Putamen (tissue), 1 donor: Measurements from ENCODE around the gene LAMB4.

ENCODE experiments used
- DNase-seq: peaks from one replicate; pipeline ENCODE4 v3.0.0-alpha.2; 2016; ENCODE audit warnings: low spot score

LAMB4 gene

GRCh38 chr7:108078211-108078673 is 51.9 kb downstream of the LAMB4 start:
- DNase-seq, result no peak

GRCh38 chr7:108077709-108078108 is 52.5 kb downstream of the LAMB4 start:
- no peak for DNase-seq

- no peak for DNase-seq
These were observed 54.0 kb downstream of the LAMB4 start for GRCh38 chr7:108076156-108076555.

GRCh38 chr7:108073305-108074070 is 56.7 kb downstream of the LAMB4 start:
- DNase-seq, result no peak

GRCh38 chr7:108072739-108073138 is 57.4 kb downstream of the LAMB4 start:
- no peak for DNase-seq

GRCh38 chr7:108072116-108072515 is 58.0 kb downstream of the LAMB4 start:
- DNase-seq, result no peak

GRCh38 chr7:108071551-108071950 is 58.6 kb downstream of the LAMB4 start:
- DNase-seq, result no peak

GRCh38 chr7:108069646-108070045 is 60.5 kb downstream of the LAMB4 start:
- no peak for DNase-seq

- DNase-seq, result no peak
These were observed 62.3 kb downstream of the LAMB4 start for GRCh38 chr7:108067844-108068243.

GRCh38 chr7:108066486-108066885 is 63.7 kb downstream of the LAMB4 start:
- DNase-seq, result no peak

- DNase-seq, result no peak
These were observed 66.6 kb downstream of the LAMB4 start for GRCh38 chr7:108063520-108063933.

- no peak for DNase-seq
These were observed 67.7 kb downstream of the LAMB4 start for GRCh38 chr7:108062250-108063014.

GRCh38 chr7:108059526-108059925 is 70.6 kb downstream of the LAMB4 start:
- DNase-seq, result no peak

- no peak for DNase-seq
These were observed 72.1 kb downstream of the LAMB4 start for GRCh38 chr7:108057951-108058481.

GRCh38 chr7:108055611-108056021 is 74.5 kb downstream of the LAMB4 start:
- DNase-seq, result no peak

- no peak for DNase-seq
These were observed 75.6 kb downstream of the LAMB4 start for GRCh38 chr7:108054537-108054936.

- no peak for DNase-seq
These were observed 76.9 kb downstream of the LAMB4 start for GRCh38 chr7:108053250-108053649.

GRCh38 chr7:108051454-108051853 is 78.7 kb downstream of the LAMB4 start:
- DNase-seq, result no peak

- no peak for DNase-seq
These were observed 80.2 kb downstream of the LAMB4 start for GRCh38 chr7:108049962-108050361.

GRCh38 chr7:108048422-108048821 is 81.7 kb downstream of the LAMB4 start:
- no peak for DNase-seq

- DNase-seq, result no peak
These were observed 83.1 kb downstream of the LAMB4 start for GRCh38 chr7:108046952-108047506.

GRCh38 chr7:108045669-108046068 is 84.5 kb downstream of the LAMB4 start:
- no peak for DNase-seq

- DNase-seq, result no peak
These were observed 85.0 kb downstream of the LAMB4 start for GRCh38 chr7:108045154-108045553.
